Measurements from ENCODE around the gene ARHGAP40. TPM values are rescaled to one million over a fixed set of nuclear protein-coding genes. Genes with fewer than 3 reads are reported as not detected.

The ARHGAP40 gene
- total and polyA plus RNA-seq, 2 of the 4 experiments (the other 2 are of a cell fraction), result not detected

Other genes starting within 250 kb of the ARHGAP40 start
- 5.4 and 6.4 TPM in 2 replicates for gene SNHG17, start 166.5 kb upstream of the ARHGAP40 start, total RNA-seq (2012; rRNA removed)
- gene SNHG17, start 166.5 kb upstream of the ARHGAP40 start, polyA plus RNA-seq (2012; rRNA removed), result 38.2 and 40.4 TPM in 2 replicates
- gene RALGAPB, start 129.0 kb upstream of the ARHGAP40 start, total RNA-seq (2012; rRNA removed), result 30.3 and 32.8 TPM in 2 replicates
- 11.2 and 12.7 TPM in 2 replicates for gene RALGAPB, start 129.0 kb upstream of the ARHGAP40 start, polyA plus RNA-seq (2012; rRNA removed)
- gene ADIG, start 20.6 kb upstream of the ARHGAP40 start, total RNA-seq (2012; rRNA removed), result not detected in 2 replicates
- not detected in 2 replicates for gene ADIG, start 20.6 kb upstream of the ARHGAP40 start, polyA plus RNA-seq (2012; rRNA removed)
- gene SLC32A1, start 122.7 kb downstream of the ARHGAP40 start, total RNA-seq (2012; rRNA removed), result not detected in 2 replicates
- not detected in 2 replicates for gene SLC32A1, start 122.7 kb downstream of the ARHGAP40 start, polyA plus RNA-seq (2012; rRNA removed)
- 5.3 and 6.6 TPM in 2 replicates for gene ACTR5, start 146.7 kb downstream of the ARHGAP40 start, total RNA-seq (2012; rRNA removed)
- gene ACTR5, start 146.7 kb downstream of the ARHGAP40 start, polyA plus RNA-seq (2012; rRNA removed), result 5.9 and 6.2 TPM in 2 replicates
- not detected in 2 replicates for gene PPP1R16B, start 203.9 kb downstream of the ARHGAP40 start, total RNA-seq (2012; rRNA removed)
- gene PPP1R16B, start 203.9 kb downstream of the ARHGAP40 start, polyA plus RNA-seq (2012; rRNA removed), result not detected in 2 replicates

All from IMR-90 (cell line).